Stimulated activated CD4-positive, alpha-beta T cell treated with anti-CD3 and anti-CD28 coated beads, TNF-alpha, amount 100 ng/mL, for 24 hours (primary cell): ENCODE results near the gene DPAGT1.
A peak's percentile ranks its signal among the peaks of the same experiment; 100 is the strongest.
"Not testable (repeated sequence)": the region's sequence is repeated elsewhere in the genome, so short reads cannot be mapped to it uniquely, and the experiment has no call there.

ENCODE experiments used
- DNase-seq, 3 experiments: peaks; one replicate each; pipeline ENCODE4 v3.0.0-alpha.2; 2020; ENCODE audit warnings: low read depth in 3 of 3

The DPAGT1 gene

GRCh38 chr11:119115484-119116234 is 14.0 kb upstream of the DPAGT1 start:
- peak in 1 of 3 experiments; percentile 18 for DNase-seq

DNA sequence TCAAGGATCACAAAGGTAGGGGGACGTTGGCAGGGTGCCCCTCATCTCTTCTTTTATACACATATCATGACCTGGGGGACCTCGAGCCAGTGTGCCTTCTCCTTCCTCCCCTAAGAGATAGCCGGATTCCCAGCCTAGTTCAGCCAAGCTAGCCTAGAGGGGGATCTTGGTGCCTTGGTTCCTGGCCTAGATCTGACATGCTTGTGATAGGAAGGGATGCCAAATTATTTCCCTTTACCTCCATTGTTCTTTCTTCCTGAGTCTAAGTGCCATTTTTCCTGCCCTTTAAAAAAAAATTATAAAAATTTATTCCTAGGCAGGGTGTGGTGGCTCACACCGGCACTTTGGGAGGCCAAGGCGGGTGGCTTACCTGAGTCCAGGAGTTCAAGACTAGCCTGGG is 12.7 kb upstream of the DPAGT1 start:
- DNase-seq: no peak

DNA sequence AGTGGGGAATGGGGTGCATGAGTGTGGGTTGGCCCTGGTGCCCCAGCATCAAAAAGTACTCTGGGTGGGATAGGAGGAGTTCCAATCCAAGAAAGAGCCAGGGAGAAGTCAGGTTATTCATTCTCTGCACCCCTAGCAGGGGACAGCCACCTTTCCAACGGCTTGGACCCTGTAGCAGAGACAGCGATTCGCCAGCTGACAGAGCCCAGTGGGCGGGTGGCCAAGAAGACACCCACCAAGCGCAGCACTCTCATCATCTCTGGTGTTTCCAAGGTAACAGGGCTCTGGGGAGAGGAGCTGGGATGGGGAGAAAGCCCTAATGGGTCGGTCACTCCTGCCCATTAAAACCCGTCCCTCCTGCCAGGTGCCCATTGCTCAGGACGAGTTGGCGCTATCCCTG is 12.1 kb upstream of the DPAGT1 start:
- DNase-seq: no peak

DNA sequence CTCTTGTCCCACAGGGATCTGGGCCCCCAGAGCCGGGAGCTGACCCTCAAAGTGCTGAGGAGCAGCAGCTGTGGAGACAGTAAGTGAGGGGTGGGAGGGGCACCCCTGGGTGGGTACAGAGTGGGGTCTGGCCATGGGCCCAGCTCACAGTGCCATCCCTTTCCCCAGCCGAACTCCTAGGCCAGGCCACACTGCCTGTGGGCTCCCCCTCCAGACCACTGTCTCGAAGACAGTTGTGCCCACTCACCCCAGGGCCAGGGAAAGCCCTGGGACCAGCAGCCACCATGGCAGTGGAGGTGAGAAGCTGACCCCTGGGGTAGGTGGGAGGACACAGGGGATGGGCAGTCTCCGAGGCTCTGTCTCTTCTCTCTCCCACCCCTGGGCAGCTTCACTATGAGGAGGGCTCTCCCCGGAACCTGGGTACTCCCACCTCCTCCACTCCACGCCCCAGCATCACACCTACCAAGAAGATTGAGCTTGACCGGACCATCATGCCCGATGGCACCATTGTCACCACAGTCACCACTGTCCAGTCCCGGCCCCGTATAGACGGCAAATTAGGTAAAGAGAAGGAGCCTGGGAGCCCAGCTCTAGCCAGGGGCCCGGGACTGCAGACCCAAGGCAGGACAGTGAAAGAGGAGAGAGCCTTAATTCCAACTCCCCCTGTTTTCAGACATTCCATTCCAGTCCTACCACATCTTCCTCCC is 10.8 kb upstream of the DPAGT1 start:
- no peak for DNase-seq

DNA sequence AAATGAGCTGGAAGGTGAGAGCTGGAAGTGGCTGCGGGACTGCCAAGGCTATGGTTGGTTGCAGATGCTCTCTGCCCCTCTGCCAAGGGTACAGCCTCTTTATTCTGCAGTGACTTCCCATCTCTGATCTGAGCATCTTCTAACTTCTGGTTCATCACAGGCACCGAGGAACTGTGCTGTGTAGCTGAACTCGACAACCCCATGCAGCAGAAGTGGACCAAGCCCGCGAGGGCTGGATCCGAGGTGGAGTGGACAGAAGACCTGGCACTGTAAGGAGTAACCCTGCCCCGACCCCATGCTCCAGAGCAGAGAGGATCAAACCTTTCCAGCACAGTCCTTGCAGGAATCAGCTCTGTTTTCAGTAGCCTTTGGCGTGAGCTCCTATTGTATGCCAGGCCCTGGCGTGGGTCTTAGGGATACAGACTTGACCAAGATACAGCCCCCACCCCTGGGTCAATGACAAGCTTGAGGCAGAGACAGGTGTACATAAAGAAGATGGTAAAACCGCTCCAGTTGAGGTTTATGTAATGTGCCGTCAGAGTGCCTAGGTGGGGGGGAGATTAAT is 9.8 kb upstream of the DPAGT1 start:
- no peak for DNase-seq

- DNase-seq: no peak
Measured at GRCh38 chr11:119110439-119110838, 8.8 kb upstream of the DPAGT1 start.

DNA sequence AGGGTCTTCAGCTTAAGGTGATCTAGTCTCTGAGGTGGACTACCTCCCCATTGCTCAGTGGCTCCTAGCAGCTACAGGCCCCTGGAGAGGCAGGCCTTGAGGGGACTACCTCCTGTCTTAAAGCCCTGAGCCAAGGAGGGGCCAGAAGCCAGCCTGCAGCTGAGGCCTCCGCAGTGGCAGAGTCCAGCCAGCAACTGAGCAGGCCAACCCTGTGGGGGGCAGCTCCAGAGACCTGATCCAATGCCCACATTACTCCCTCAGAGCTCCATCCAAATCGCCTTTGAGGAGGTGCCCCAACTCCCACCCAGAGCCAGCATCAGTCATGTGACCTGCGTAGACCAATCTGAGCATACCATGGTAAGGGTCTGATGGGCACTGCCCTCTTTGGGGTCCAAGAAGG is 8.2 kb upstream of the DPAGT1 start:
- DNase-seq: no peak

GRCh38 chr11:119108857-119109221 is 7.2 kb upstream of the DPAGT1 start:
- no peak for DNase-seq

GRCh38 chr11:119108146-119108856 is 6.6 kb upstream of the DPAGT1 start:
- DNase-seq: peak in 1 of 3 experiments; percentile 25

DNA sequence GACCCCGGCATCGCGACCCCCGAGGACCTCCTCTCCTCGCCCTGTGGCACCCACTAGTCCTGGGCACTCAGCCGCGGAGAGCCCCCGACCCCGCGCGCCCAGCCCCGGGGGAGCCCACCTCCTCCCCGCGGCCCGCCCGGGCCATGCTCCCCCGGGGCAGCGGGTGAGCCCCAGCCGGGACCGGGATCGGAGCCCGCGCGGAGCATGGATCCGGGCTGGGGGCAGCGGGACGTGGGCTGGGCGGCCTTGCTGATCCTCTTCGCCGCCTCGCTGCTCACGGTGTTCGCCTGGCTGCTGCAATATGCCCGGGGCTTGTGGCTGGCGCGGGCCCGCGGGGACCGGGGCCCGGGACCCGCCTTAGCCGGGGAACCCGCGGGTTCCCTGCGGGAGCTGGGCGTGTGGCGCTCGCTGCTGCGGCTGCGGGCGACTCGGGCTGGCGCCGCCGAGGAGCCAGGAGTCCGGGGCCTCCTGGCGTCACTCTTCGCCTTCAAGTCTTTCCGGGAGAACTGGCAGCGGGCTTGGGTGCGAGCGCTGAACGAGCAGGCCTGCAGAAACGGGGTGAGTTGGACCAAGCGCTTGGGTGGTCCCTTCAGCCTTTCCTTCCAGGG is 6.0 kb upstream of the DPAGT1 start:
- no peak for DNase-seq

DNA sequence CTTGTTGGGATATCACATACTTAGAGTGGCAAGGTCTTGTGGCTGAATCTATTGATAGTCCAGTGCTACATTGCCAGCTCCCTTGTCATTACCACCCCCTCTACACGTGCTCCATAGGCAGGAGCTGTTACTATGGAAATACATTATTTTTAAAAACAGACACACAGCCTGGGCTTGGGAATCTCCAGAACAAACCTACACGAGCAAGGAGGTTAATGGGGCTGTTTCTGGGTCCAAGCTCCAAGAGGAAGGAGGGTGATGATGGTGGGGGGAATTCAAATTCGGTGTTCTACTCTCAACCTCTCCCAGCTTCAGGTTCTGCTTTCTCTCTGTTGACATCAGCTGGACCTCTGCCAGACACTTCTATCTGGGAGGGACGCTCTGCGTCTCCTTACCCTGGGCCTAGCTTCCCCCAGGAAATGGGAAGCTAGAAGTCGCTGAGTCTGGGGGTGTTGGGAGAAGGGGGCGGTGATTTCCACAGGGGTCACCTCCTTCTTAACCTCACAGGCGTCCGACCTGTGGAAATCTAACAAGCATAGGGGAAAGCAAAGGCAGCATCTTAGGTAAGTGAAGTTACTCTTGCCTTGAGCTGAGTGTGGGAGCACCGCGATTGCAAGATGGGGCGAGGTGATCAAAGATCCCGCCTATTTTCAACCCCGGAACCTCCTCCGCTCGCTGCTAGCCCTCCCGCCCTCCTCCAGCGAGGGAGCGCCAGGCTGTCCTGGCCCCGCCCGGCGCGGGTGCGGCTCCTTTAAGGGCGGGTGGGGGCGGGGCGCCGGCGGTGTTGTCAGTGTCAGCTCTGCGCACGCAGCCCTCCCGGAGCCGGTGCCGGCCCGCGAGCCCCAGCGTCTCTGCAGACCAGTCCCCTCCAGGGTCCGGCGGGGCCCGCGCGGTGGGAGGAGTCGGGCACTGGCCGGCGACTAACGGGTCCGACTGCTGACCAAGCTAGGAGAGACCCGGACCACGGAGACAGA is 5.2 kb upstream of the DPAGT1 start, which contains the start of gene C2CD2L:
C2CD2L (plus strand) TSS at position 781 of the 974 bp plus-strand sequence. CDS start 398 bp downstream, outside the sequence.
- DNase-seq: peak; percentile 79 to 91 (median 79)

GRCh38 chr11:119103793-119104192 is 2.1 kb upstream of the DPAGT1 start:
- DNase-seq: no peak

DNA sequence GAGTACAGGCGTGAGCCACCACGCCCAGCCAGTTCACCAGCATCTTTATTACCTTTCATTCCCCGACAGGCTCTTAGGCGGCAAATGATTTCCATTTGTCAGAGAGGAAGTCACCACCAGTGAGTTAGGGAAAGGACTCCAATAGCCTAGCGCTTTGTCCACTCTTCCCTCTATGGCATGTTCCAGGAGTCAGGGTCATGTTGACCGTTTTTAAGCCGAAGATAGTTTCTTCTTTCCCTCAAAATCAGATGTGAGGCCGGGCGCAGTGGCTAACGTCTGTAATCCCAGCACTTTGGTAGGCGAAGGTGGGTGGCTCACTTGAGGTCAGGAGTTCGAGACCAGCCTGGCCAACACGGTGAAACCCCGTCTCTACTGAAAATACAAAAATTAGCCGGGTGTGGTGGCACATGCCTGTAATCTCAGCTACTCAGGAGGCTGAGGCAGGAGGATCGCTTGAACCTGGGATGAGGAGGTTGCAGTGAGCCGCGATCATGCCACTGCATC is 1.6 kb upstream of the DPAGT1 start:
- DNase-seq: not testable (repeated sequence)

- peak in 1 of 3 experiments; percentile 28 for DNase-seq
Measured at GRCh38 chr11:119100994-119101758, 477 bp downstream of the DPAGT1 start.

DNA sequence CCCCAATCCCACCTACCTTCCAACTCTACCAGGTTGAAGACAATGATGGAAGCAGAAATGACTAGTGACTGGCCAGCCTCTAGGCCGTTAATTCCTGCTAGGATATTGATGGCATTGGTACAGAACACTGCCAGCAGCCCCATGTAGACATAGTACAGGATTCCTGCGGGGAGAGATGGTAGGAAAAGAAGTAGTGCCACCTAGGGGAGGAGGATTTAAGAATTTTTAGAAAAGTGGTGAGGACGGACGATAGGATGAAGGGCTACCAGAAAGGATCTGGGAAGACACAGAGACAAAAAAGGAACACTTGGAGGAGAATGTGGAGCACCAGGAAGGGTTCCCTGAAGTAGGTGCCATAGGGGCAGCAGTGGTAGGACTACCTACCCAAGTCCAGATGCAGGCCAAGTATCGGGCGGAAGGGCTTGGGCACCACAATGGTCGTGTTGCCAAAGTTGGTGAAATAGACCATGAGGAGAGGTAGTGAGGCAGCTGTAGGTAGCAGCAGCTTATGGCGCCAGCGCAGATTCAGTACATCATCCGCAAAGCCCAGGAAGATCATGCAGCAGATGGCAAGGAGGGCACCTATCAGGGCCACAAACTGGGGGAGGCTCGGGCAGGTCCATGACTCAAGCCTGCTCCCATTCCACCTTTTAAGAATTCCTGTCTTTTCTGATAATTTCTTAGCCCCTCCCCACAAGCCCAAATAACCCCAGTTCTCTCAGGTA is 1.2 kb downstream of the DPAGT1 start:
- DNase-seq: no peak

DNA sequence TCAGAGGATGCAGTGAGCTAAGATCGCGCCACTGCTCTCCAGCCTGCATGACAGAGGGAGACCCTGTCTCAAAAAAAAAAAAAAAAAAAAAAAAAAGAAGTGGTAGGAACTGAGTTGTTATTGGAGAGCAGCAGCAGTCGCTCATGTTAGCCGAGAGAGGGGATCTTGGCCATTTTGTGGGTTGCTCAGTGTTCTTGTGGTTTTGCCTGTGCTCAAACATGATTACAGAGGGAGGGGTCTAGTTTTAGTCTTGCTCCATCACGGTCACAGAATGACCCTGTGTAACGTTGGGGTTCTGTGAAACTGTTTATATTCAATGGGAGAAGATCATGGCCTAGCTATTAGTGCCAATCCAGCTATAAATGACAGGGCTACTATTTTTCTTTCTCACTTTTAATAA is 1.9 kb downstream of the DPAGT1 start:
- no peak for DNase-seq

DNA sequence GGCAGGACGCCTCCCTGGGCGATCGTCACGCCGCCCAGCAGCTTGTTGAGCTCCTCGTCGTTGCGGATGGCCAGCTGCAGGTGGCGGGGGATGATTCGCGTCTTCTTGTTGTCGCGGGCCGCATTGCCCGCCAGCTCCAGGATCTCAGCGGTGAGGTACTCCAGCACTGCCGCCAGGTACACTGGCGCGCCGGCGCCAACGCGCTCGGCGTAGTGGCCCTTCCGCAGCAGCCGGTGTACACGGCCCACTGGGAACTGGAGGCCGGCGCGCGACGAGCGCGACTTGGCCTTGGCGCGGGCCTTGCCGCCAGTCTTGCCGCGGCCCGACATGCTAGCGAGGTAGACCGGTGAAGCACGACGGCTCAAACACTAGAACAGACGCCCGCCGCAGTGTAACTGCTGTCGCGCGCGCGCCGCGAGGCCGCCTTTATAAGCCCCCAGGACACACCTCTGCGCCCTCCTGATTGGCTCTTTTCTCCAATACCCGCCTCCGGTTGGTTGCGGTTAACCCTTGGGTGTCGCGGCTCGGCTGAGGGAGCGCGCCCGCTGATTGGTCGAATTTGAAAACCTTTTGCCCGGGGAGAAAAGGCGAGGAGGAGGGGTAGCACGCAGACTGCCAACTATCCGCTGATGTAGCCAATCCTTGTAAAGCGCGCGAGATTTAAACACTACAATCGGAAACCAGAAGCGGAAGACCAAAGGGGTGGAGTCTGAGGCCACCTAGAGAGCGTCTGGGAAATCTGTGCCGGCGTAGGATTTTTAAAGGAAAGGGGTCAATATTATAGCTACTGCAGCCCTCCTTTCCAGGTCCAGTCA is 6.4 kb downstream of the DPAGT1 start:
- DNase-seq: peak; percentile 98 to 99 (median 99)

GRCh38 chr11:119094816-119095065 is 6.9 kb downstream of the DPAGT1 start:
- DNase-seq: peak in 1 of 3 experiments; percentile 40
